NCI-H1417 treated with DMSO at 0.1 percent for 48 hours (cell line): ENCODE data around the gene UBA3.

Experiments used
- DNase-seq: peaks from one replicate; lab custom pipeline; 2025; lab: John Stamatoyannopoulos, UW

UBA3 gene

DNA sequence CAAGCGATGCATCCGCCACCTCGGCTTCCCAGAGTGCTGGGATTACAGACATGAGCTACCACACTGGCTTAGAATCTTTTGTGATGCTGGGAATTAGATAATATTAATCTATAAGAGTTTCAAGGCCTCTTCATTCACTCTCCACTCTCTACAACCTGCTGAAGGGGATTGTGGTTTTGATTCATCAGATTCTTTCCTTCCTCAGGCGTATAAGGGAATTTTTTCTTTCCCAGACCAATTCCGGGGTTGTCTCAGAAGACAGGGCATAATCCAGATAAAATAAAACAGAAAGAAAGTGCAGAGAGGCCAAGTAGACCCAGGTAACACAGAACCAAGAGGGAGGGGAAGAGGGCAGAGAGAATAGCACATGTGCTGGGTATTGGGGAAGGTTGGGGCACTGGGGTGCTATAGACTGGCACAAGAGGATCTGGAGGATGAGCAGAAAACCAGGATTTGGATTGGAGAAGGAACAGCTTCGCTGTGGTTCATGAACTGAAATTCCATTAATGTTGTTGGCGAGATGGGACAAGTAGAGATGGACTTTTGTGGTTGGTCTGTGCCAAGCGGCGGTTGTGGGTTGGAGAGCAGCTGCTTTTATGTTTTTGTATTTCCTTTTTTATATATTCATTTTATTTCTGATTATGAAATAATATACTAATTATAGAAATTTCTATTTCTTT lies 17.4 kb upstream of the UBA3 start:
- DNase-seq, result no peak

DNA sequence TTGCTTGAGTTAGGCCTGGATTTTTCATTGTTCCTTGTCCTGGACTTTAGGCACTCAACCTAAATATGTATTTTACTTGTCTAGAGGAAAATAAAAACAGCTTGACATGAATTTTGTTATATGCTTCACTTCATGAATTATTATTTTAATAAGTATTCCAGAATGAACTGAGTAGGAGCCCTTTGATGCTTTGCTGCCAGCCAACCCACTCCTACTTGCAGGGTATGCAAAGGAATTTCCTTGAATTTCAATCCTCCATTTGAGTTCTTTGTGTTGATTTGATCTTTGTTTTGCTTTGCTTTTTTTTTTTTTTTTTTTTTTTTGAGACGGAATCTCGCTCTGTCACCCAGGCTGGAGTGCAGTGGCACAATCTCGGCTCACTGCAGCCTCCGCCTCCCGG lies 16.1 kb upstream of the UBA3 start:
- no peak for DNase-seq

DNA sequence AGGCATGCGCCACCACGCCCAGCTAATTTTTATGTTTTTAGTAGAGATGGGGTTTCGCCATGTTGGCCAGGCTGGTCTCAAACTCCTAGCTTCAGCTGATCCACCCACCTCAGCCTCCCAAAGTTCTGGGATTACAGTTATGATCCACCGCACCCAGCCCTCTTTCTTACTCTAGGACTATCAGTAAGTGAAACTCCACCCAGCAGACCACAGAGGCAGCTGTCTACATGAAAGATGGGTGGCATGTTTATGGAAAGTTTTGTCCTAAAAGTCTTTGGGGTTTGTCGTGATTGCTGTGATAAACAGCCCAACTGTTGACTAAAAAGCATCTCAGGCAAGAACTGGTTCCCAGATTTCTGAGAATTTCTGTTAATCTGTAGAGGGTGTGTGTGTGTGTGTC lies 15.5 kb upstream of the UBA3 start:
- DNase-seq, result no peak

DNA sequence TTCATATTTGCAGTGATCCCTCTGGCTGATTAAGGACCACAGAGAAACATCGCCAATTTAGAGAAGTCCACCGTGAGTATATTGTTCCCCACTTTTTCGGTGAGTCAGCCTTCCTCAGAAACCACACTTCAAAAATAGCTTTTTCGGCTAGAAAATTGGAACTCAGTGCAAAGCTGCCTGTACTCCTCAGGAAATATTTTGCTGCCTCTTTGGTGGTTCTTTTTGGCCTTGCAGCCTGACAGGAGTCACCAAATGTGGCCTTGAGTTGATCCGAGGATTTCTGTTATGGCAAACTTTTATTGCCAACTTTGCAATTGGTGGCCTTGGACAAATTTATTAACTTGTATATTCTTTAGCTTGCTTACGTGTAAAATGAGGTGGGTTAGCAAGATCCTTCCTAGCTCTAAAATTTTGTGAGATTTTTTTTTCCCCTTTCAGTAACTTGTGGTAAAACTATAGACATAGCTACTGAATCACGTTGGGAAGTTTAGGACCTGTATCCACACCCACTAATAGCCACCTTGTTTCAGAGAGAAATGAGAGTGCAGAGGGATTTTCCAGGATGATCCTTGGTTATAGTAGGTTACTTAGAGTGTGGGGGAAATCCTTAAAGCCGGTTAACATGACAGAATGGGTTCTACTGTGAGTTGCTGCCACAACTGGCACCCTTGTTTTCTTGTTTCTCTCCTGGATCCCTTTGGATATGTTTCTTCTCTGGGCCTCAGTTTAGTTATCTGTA lies 14.5 kb upstream of the UBA3 start:
- DNase-seq, result no peak

DNA sequence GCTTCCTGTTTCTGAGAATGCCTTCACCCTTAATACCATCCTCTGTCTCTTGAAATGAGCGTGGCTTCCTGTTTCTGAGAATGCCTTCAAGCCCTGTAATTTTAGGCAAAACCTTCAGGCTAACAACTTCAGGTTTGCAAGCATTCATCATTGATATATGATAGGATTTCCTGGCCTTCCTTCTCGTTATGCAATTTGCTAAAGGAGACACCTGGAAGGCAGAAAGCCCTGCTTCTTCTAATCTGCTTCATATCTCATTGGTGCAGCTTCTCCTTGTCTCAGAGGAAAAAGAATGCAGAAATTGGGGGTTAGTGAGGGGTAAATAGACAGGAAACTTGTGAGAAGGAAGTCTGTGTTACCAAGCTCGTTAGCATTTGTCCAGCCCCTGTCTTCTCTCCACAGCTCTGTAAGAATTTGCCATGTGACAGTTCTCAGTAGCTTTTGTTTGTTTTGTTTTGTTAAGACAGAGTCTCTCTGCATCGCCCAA lies 11.9 kb upstream of the UBA3 start:
- DNase-seq, result no peak

DNA sequence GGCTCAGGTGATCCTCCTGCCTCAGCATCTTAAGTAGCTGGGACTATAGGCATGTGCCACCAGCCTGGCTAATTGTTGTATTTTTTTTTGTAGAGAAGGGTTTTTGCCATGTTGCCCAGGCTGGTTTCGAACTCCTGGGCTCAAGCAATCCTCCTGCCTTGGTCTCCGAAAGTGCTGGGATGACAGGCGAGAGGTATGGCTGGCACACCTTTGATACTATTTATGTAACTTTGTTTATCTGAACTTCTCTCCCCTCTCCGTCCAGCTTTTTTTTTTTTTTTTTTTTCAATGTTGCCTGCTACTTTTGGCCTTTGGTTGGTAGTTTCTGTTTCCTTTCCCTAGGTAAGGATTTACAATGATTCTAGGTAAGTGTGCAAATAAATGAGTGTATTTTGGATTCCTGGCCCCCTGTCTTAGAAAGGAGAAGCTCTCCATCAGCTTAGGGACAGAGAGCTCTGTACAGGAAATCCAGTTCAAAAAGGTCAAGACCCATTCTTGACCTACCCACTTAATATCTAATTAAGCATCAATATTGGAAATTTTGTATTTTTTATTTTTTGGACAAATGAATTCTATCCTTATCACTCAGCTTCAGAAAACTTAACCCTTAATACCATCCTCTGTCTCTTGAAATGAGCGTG lies 11.3 kb upstream of the UBA3 start:
- no peak for DNase-seq

DNA sequence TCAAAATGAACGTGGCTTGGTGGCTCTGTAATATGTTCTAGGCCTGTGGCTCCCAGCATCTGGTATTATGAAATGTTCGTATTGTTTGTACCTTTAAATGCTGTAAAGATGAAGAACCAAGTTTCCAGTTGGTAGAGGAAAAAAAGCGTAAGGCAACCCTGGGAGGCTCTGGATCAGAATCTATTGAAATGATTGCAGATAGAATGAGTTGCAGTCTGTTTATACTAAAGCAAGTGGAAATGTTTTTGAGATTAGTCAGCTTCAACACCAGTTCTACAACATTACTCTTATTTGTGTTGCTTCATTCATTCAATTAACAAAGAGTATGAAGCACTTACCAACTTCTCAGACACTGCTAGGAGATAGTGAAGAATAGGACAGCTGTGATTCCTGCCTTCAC lies 9.9 kb upstream of the UBA3 start:
- DNase-seq, result no peak

DNA sequence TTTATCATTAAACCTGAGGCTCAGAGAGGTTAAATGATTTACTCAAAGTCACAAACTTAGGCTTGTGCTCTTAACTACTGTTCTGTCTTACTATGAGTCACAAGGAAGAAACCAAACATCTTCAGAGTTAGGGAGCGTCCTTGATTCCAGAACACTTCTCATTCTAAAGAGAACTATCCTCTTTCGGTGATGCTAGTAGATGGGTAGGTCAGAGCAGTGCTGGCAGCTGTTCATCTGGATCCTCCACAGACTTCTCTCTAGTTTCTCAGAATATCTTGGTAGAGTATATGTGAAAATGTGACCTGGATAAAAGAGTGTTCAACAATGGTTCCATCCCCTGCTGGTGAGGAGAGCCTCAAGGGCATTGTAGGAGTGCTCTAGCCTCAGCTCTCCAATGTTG lies 7.9 kb upstream of the UBA3 start:
- no peak for DNase-seq

DNA sequence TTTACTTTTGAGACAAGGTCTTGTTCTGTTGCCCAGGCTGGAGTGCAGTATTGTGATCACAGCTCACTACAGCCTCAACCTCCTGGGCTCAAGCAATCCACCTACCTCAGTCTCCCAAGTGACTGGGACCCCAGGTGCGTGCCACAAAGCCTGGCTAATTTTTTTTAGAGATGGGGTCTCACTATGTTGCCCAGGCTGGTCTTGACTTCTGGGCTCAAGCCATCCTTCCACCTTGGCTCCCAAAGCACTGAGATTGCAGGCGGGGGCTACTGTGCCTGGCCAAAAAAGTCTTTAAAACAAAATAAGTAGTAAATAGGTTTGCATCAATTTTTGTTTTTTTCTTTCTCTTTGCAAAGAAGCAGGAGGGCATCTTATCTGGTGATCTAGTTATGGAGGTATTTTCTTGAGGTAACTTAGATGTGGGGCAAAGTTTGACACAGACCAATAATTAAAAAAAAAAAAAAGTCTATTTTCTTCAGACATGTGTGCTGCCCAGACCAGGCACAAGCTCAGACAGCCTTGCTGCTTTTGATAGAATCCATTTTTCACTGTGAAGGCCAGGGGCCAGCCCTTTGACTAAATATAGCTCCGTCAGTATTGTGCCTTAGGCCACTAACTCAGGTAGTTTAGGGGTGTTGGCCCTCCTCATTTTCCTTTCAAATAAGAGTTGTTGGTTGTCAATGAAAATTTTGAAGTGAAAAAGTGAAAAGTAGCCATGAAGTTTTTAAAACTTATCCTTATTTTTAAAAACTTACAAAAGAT lies 7.0 kb upstream of the UBA3 start:
- DNase-seq, result no peak

DNA sequence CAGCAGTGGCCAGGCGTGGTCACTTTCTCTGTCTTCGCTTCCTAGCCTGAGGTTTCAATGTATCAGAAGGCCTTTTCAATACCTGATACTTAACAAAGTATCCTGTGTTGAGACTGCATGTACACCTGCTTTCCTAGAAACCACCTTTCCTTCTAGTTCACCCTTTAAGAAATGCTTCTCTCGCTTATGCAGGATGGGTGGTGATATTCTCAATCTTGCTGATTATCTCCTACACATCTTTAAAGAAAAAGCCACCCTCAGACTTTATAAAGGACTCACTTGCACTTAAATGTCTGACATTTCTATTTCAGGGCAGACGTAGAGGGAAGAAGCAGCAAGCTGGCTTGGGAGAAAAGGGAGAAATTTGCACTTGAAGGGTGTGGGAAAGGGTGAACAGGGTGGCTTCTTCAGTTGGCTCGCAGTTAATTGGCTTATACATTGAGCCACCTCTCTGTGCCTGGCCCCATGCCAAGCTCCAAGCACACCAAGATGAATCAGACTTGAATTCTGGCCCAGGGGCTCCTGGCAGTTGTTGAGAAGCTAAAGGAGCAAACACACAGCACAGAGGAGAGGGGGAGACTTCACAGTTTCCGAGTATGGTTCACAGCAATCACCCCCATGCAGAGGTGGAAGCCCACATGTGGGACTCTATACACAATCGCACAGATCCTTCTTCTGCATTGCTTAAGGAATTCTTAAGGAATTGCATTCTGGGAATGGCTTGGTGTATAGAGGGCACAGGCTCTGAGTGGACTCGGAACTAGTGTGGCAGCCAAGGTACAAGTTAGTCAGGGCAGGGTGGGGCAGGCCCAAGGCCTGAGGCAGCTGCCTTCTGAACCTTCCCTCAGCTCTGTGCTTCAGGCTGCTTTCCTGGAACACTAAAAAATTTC lies 5.9 kb upstream of the UBA3 start:
- DNase-seq, result no peak

DNA sequence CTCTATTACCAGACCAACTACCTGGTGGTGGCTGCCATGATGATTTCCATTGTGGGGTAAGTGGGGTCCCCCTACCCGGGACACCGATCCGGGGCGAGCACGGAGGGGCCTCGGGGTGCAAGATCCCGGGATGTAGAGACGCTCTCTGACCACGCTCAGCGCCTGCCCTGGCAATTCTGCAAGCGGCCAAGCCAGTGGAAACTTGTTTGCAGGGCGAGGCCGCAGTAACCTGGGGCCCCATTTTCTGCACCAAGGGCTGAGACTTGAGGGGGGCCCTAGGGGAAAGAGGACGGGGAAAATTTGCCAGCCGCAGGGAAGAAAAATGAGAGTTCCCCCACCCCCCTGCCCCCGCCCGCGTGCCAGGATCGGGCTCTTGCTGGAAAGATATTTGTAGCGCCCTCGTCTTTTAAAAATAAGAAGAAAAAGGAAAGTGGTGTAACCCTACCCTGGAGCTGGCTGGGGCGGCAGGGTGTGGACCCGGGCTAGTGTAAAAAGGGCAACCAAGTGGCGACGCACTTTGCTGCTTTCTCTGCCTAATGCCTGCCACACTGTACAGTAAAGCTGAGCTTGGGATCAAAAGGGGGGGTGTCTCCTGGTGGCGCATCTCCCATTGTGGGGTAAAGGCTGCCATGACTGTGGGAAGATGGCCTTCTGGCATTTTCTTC lies 5.1 kb upstream of the UBA3 start:
- DNase-seq, result no peak

DNA sequence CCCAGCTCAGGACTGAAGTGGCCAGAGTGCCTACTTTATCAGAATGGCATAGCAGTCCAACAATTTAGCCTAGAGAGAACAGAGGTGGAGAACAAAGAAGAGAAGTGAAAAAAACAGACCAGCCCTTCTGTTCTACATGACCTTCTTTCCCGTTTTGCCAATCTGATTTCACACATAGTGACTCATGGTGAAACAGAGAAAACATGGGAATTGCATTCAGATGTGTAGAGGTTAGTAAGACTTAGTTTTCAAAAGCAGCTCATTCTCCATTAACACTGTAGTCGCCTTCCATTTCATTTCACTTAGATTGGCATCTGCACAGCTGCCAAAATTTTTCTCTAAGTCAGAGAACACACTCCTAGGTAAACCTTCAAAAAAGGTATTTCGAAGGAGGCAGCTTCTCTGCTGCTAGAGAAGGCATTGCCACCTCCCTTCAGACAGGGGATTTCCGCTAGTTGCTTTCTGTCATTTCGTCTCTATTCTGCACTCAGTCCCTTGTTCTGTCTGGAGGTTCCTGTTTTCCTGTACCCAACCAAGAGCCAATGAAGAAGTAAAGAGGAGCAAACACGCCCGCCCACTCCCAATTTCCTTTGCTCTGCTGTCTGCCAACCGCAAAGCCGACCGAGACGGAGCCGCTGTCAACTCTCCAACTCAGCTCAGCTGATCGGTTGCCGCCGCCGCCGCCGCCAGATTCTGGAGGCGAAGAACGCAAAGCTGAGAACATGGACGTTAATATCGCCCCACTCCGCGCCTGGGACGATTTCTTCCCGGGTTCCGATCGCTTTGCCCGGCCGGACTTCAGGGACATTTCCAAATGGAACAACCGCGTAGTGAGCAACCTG lies 4.4 kb upstream of the UBA3 start, which contains the start of gene ARL6IP5:
ARL6IP5 (plus strand) TSS at position 612 of the 842 bp plus-strand sequence; CDS start at position 723, 111 bp downstream.
- DNase-seq, result no peak

DNA sequence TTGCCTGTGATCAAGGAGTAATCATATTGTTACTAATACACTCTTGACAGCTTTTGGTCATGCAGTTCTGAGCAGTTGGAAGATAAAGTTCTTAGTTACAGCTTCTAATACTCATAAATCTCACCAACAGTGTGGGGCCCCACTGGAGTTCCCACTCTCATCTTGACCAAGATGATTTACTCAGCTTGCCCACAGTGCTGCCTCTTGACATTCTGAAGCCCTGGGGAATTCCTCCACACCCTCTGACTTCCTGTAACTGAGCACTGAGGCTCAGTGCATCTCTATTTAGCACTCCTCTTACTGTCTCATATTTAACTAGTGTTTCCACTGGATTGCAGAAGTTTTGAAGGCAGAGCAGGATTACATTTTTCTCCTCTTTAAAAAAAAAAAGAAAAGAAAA lies 2.6 kb upstream of the UBA3 start:
- no peak for DNase-seq

DNA sequence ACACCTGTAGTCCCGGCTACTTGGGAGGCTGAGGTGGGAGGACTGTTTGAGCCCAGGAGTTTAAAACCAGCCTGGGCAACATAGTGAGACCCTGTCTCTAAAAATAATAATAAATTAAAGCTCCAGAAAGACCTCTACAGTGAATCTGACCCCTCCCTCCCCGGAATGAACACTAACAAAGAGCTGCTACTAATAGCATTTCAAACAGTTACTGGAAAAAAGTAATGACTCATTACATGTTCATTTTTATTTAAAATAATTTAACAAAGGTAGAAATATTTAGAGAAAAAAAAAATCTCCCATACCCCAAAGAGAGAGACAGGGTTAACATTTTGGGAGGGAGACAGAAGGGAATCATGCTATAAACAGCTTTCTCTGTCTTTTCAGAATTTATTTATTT lies 2.2 kb upstream of the UBA3 start:
- no peak for DNase-seq

DNA sequence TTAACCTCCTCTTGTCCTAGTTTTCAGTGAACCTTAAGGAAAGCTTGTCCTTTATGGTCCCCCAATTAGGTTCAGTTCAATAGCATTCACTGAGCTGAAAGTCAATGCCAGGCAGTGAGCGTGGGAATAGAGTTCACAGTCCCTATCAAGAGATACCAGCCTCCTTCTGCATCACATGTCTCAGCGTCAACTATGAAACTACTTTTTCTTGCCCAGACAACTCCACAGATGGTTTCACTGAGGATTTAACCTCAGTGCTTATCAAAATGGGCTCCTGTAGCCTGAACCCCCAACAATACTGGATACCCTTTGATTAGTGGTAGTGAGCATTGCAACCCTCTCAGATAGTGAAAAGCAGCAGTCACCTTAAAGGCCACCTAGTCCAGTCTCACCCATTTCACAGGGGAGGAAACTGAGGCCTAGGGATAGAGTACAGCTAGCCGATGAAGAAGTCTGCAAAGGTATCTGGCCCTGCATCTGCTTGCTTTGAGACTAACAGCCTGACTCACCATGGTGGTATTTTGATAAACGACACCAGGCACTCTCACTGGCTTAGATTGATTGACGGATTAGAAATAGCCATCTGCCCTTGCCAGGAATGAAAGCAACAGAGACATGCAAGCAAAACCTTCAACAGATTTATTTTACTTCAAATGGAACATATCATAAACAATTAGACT lies 1.6 kb upstream of the UBA3 start:
- no peak for DNase-seq

DNA sequence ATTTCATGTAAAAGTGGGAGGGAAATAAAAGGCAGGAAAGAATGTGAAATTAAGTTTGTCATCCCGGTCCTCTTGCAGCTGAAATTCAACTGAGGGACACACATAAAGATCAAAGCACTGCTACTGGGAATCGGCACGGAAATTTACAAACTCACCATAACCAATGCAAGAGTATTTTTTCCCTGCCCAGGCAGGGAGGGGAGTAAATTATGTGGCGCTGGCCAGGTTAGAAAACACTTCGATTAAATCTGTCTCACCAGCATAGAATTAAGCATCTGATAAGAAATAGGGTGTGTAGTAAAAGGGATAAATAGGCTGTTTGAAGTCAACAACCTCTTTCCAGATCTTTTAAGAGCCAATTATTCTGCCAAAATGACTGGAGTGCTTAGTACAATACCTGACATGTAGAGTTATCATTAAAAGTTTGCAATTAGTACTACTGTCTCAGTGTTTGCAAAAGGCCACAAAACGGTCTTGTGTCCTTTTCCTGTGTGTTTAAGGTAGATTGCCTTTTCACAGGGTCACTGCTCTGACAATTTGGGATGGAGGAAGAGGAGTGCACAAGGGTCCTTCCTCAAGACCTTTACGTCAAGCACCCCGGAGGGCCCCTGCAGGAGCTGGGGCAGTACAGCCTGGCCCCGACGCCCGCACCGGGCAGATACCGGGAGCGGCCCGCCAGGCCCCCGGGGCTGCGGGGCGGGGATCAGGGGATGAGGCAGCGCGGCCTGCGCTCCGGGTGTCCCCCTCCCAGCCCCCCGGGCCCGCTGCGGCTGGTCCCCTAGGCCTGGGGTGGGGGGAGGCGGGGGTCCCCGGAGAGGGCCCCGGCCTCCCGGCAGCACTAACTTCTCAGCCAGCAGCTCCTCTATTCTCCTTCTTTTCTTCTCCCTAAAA lies 651 bp downstream of the UBA3 start:
- no peak for DNase-seq

DNA sequence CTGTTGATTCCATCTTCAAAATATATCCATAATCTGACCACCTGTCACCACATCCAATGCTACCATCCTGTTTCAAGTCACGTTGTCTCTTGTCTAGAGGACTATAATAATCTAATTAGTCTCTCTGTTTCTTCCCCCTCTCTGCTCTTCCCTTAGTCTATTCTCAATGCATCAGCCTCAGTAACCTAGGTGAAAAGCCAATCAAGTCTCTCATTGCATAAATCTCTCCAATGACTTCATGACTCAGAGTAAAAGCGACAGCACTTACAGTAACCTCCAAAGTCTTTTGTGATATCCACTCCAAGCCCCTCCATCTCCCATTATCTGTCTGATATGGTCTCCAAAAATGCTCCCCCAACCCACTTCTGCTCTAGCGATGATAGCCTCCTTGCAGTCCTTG lies 7.2 kb downstream of the UBA3 start:
- DNase-seq, result no peak

DNA sequence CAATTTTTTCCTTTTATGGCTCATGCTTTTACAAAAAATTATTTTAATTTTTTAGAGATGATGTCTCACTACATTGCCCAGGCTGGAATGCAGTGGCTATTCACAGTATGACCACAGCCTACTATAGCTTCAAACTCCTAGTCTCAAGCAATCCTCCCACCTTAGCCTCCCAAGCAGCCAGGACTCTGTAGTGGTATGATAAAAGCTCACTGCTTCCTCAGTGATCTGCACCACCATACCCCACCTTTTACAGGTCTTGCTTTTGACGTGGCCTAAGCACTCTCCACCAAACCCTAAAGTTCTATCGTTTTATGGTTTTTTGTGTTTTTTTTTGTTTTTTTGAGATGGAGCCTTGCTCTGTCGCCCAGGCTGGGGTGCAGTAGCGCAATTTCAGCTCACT lies 14.0 kb downstream of the UBA3 start:
- DNase-seq, result no peak
